HG02623 (cell line): Measurements from ENCODE around the gene SRGAP2.
"Not testable (repeated sequence)": the region's sequence is repeated elsewhere in the genome, so short reads cannot be mapped to it uniquely, and the experiment has no call there.

Experiments used
- ATAC-seq: cut with Tn5 transposase; IDR thresholded peaks from one replicate; pipeline ENCODE4 v1.9.1; 2021; ENCODE audit warnings: moderate library complexity; ENCODE audit not compliant: unreplicated experiment

SRGAP2 gene

GRCh38 chr1:206246129-206246886, 43.0 kb downstream of the SRGAP2 start:
- not testable (repeated sequence) for ATAC-seq

GRCh38 chr1:206250953-206251681, 47.8 kb downstream of the SRGAP2 start:
- ATAC-seq, result not testable (repeated sequence)

- not testable (repeated sequence) for ATAC-seq
These were observed 49.5 kb downstream of the SRGAP2 start for GRCh38 chr1:206252680-206253335.
